Epidermal melanocyte (primary cell): ENCODE data around the gene HOXA6.
A peak's percentile ranks its signal among the peaks of the same experiment; 100 is the strongest.

Experiments
- DNase-seq: peaks from one replicate; pipeline ENCODE4 v3.0.0; 2011; ENCODE audit warnings: low spot score; ENCODE audit not compliant: insufficient read length

The HOXA6 gene

DNA sequence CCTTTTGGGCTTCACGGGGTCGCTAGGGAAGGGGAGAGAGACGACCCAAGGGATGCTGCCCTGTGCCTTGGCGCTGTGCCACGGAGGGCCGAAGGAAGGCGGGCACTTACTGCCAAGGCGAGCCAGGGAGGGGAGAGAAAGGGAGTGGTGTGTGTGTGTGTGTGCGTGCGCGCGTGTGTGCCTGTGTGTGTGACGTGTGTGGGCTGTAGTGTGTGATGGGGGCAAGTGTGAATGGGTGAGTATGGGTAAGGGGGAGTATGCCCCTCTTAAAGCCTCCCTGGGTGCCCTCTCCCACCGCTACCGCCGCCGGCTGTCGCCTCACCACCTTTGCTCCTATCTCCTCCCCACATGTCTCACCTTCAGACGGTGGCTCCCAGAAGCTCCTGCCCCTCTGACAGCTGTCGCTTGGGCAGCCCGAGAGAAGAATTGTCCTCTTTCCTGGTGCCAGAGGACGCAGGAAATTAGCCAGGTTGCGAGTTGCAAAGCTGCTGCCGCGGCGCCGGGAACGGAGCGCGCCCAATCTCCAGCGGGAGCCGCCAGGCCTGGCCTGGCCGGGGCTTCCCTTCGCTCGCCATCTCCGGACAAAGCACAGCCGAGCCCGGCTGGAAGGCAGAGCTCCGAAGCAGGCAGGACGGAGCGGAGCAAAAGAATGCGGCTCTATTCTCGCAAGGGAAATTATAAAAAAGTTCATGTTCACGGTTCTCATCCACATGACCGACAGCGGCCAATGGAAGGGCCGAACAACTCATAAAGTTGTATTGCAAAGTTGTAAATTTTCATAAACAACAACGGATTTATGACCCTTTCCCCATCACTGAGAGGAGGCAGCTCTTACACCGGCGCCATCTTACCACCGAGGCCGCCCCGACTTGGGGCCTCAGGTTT lies 4.6 kb upstream of the HOXA6 start, which contains the start of gene HOXA3:
HOXA3 (minus strand) TSS at position 653 of the 885 bp plus-strand sequence. CDS start 41,943 bp downstream, outside the sequence.
- peak; percentile 87 for DNase-seq

DNA sequence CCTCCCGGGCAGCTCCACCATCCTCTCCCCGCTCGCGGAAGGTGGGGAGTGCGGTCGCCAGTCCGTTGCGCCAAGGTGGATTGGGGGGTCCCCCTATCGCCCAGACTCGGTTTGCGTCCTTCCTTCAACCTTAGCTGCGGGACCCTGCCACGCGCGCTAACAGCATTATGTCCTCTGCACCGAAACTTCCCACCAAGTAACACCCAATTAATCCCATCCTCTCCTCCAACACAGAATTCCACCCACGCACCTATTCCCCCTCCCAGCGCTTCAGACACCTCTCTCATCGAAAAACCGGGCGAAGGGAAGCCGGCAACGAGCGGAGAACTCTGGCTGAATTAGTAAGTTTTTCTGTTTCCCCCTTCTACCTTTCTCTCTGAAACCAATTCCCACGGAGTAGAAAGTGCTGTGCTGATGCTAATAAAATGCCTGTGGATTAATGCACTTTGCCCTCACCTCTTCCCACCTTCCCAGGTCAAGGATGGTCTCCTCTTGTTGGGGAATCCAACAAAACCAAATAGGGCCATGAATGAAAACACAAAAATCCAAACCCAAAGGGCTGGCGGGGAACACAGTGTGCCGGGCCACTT lies 3.9 kb upstream of the HOXA6 start:
- DNase-seq, result no peak

DNA sequence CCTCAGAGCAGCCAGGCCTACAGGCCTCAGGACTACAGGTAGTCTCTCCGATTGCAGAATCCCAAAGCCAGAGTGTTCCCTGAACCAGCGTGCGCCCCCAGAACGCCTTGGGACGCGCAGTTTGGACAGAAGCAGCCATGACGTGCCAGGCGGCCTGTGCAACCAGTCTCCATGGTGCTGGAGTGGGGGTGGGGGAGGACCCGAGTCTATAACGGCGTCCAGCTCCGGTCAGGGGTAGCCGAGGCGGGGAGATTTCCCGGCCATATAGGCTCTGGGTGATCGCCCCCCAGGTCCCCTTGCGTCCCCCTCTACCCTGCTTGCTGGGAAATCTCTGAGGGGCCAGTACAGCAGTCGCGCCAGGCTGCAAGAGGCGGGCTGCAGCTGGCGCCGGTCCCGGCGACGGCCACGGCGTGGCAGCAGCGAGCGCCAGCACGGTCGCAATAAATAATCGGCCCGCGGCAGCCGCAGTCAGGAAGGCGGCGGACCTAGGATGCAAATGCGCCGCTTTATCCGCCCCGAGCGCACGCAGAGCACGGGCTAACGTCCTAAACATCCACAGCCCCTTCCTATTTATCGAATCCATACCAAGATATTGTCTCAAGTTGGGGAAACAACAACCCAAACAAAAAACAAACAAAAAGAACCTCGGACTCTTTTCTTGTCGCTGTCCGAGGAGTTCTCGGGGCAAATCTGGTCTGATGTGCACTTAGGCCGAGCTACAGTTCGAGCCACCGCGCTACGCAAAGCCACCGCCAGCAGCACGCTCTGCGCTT lies 3.2 kb upstream of the HOXA6 start:
- DNase-seq, result peak; percentile 97

DNA sequence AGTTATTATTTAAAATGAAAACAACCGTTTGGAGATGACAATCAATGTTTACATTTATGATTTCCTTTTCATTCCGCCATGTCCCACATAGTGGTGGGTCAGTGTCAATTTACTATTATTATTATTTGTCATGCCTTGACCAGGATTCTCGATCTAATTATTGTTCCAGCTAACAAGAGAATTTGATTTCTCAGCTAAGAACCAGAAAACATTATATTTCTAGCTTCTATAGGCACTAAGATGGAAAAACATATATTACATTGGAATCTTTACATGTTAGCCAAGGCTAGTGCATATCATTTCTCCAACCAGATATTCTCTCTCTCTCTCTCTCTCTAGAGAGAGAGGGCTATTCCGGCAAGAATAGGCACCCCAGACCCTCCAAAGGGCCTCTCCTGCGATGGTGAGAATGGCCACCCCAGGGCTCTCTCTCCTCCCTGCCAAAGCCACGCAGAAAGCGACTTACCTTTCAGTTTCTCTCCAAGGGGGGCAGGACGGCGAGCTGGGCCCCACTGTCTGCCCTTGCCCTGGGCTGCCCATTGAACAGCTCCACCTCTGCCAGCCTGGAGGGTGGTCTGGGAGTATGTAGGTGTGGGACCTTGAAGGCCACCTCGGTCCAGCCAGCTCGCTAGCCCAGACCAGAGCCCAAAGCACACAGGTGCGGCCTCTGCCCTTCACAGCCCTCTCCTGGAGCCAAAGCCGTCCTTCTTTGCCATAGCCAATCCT lies 2.4 kb upstream of the HOXA6 start:
- DNase-seq, result no peak

DNA sequence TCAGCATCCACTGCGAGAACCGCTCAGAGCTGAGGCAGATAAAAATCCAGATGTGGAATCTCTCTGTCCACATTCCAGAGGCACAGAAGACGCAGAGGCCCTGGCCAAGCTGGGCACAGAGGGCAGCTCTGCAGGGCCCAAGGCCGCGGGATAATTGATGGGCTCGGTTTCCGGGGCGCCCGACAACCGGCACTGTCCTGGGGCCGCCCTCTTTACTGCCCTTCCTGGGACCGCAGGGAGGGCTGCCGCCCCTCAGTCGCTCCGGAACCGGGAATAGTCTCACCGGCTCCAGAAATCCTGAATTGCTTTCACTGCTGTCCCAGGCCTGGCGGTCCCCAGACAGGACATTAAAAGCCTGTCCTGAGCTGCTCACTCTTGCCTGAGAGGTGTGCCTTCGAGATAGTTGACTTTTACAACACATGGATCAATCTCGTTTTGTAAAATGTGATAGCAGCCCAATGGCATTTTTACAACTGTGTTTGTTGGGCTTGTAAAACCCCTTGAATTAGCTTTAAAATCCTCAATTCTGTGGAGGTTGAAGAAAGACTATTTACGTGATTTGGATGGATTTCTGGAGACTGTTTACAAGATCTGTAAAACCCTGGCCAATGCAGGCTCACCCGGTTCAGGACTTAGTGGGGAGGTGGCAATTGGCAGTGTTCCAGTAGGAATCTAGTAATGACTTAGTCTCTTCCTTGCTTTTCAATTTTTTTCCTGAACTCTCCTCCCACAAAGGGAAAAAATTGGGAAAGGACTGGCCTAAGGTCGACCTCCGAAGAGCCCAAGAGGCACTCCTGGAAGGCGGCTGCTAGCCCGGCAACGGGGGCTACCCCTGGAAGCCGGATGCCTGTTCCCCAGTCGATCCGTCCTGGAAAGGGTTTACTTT lies 1.4 kb upstream of the HOXA6 start:
- no peak for DNase-seq

DNA sequence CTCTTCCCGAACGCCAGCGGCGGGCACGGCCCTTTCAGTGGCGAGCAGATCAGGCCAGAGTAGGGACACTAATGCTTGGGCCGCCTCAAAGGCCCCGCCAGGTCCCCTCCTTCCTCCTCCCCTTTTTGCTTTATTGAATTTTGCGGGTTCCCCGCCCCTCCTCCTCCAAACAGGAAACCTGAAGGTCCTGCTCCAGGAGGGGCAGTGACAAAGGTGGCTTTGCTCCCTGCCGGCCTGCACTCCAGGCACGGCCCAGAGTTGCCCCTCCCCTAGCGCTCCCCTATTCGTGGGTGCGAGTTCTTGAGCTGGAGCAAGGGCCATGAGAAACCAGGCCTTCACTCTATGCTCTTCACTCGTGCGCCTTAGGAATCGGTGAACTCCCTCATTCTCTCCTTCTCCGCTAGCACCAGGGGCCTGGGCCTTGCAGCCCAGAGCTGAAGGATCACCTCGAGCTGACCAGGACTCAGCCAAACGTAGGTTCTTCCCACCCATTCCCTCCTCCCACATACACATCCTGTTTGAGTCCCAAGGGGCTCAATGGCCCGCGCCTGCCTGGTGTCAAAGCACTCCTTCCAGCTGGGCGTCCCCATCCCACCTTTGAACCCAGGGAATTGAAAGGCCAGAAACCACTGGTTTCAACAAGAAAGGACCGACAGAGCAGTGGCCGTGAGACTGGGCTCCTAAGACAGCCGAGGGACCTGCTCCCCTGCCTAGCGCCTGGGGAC lies 619 bp upstream of the HOXA6 start:
- DNase-seq, result no peak

DNA sequence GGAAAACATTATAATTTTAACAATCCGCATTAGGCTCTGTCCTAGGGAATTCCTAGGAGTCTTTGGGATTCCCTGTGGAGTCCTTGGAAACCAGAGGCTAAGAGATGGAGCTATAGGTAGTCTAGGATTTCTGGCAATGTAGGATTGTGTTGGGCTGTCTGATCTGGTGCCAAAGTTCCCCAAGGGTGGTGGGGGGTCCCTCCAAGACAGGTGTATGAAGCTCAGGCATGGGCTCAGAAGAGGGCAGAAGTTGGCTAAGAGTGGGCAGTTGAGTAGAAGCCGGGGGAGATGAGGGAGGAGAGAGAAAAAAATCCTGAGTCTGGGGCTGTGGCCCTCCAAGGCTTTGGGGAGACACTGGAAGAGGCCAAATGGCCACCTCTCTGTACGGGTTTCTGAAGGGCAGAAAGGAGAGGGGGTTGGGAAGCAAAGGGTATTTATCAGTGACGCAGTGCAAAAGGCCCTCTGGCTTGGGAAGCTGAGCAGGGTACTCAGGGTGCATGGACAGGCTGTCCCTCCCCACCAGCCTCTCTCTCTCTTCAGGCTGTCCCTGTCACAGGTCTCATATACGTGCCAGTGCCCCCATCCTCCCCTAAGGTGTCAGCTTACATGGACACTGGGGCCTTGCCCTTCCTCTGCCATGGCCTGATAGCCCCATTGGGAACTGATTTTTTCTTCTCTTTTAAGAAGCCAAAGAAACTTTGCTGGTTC lies 929 bp downstream of the HOXA6 start:
- DNase-seq, result no peak

DNA sequence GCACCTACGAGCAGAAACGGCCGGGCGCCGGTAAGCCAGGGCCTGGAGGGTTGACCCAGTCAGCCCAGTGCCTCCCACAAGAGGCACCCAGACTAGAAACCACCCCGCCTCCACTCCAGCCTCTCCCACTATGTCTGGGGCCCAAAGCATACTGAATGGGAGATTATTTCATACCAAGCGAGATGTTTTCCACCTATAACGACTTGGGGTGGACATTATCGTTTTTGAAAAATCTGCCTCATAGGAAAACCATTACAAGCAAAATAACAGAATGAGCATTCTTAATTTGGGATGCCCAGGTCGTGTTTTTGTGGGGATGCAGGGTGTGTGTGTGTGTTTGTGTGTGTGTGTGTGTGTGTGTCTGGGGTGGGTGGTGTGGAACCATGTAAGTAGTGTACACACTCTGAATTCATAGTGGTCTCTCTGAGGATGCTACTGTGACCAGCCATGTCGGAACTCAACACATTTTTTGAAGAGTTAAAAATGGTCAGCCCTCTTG lies 1.6 kb downstream of the HOXA6 start:
- no peak for DNase-seq

DNA sequence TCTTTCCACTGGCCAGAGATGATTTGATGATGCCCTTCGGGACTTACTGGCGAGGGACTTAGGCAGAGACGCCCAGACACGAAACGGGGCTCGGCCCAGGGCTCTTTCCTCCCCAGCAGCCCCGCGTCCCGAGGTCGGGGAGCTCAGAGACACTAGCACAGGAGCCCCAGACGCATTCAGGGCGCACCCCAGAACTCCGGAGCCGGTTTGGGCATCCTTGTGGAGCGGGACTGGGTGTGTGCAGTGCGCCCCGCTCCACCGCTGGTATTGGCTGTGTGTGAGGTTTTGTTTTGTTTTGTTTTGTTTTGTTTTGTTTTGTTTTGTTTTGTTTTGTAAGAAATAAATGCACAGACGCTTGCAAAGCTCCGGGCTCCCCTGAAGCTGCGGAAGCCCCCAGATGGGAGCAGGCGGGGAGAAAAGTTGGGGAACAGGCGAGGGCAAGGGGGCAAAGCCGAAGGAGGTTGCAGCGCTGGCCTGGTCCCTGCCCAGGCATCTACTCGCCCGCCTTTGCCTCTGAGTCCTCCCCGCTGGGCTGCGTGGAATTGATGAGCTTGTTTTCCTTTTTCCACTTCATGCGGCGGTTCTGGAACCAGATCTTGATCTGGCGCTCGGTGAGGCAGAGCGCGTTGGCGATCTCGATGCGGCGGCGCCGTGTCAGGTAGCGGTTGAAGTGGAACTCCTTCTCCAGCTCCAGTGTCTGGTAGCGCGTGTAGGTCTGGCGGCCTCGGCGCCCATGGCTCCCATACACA lies 2.2 kb downstream of the HOXA6 start:
- DNase-seq, result no peak

DNA sequence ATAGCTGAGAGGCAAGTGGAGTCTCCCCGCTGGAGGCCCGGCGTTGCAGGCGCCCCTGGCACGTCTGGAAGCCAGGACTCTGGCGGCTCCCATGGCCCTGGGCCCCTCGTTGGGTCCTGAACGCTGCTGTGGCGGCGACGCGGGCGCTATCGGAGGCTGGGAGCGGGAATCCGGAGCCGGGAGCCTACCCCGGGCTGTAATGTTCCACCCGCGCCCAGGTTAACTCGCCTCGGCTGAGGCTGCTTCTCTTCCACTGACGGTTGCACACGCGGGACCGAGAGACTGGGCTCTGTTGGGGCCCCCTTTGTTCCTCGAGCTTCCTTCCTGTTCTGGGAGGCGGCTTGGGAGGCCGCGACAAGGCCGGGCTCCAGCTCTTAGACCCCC lies 2.8 kb downstream of the HOXA6 start:
- DNase-seq, result no peak

DNA sequence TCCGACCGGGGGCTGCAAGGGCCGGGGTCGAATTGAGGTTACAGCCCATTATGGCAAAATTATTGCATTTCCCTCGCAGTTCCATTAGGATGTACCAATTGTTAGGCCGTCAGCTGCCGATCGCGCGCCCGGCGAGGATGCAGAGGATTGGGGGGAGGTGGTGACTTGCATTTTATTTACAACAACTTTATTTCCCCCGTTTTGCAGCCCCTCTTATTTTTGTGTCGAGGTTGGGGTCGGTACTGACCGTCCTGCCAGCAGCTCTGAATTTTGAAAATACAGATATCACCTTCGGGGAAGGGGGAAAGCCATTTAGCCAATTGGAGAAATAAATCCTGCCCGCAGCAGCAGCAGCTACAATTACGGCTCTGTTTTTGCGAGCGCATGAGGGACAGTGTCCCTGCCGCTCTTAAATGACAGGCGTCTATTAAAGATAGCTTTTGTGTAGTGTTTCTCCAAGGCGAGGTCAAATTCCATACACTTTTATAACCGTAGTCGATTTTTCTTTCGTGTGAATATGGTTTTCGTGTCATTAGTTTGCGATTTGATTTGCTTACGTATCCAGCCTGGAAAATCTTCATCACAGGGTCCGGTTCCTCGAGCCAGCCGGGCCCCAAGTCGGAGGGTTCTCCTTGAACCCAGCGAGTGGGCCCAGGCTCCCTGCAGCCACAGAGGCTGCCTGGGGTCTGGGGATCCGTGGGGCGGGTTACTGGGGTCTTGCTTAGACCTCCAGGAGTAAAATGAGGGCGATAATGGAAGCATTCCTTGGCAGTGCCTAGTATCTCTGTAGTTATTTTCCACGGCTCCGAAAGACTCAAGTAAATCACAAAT lies 3.4 kb downstream of the HOXA6 start:
- no peak for DNase-seq

DNA sequence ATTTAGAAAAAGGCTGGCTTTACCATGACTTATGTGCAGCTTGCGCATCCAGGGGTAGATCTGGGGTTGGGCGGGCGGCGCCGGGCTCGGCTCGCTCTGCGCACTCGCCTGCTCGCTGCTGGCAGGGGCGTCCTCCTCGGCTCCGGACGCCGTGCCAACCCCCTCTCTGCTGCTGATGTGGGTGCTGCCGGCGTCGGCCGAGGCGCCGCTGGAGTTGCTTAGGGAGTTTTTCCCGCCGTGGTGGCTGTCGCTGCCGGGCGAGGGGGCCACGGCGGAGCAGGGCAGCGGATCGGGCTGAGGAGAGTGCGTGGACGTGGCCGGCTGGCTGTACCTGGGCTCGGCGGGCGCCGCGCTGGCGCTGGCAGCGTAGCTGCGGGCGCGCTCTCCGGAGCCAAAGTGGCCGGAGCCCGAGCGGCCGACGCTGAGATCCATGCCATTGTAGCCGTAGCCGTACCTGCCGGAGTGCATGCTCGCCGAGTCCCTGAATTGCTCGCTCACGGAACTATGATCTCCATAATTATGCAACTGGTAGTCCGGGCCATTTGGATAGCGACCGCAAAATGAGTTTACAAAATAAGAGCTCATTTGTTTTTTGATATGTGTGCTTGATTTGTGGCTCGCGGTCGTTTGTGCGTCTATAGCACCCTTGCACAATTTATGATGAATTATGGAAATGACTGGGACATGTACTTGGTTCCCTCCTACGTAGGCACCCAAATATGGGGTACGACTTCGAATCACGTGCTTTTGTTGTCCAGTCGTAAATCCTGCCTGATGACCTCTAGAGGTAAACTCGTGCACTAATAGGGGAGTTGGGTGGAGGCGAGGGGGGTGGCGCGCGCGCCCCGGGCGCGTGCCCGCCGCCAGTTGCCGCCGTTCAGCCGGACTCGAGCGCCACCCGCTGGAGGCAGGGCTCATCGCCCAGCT lies 4.3 kb downstream of the HOXA6 start, which contains the start of gene HOXA5:
HOXA5 (minus strand) TSS at position 659 of the 927 bp plus-strand sequence; CDS start at position 585, 74 bp downstream.
- peak; percentile 77 for DNase-seq

DNA sequence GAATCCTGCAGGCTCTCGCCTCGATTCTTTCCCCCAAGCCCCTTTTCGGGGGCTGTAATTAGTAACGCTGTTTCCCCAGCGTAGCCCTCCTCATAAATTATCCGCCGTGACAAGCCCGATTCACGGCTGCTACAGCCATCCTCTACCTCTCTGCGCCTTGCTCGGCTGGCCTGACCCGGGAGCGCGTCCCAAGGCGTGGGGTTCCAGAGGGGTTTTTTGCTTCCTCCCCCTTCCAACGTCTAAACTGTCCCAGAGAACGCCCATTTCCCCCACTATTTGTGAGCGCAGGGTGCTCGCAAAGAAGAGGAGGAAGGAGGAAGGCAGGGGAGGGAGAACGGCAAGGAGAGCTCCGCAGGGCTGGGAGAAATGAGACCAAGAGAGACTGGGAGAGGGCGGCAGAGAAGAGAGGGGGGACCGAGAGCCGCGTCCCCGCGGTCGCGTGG lies 5.0 kb downstream of the HOXA6 start:
- DNase-seq, result no peak

DNA sequence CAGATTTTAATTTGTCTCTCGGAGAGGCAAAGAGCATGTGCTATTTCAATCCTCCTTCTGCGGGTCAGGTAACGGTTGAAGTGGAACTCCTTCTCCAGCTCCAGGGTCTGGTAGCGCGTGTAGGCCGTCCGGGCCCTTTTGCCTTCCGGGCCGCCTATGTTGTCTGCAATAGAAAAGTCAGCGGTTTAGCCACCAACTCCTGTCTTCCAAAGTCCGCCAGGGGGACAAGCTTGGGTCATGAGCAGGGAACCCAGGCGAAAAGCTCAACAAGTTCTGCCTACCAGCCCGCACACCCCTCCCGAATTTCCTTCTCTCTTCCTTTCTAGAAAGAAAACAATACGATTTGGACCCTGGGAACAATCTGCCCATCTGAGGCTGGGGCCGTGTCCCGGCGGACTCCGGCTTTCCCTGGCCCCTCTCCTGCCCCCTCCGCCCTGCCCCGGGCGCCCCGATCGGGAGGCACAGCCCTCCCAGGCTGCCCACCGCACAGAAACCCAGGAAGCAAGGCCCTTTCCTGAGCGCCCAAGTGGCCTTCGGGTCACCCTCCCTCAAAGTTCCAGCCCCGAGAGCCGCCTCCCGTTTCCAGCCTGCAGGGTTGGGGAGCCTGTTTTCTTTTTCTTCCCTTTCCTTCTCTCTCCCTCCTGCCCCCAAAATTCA lies 5.5 kb downstream of the HOXA6 start:
- no peak for DNase-seq

DNA sequence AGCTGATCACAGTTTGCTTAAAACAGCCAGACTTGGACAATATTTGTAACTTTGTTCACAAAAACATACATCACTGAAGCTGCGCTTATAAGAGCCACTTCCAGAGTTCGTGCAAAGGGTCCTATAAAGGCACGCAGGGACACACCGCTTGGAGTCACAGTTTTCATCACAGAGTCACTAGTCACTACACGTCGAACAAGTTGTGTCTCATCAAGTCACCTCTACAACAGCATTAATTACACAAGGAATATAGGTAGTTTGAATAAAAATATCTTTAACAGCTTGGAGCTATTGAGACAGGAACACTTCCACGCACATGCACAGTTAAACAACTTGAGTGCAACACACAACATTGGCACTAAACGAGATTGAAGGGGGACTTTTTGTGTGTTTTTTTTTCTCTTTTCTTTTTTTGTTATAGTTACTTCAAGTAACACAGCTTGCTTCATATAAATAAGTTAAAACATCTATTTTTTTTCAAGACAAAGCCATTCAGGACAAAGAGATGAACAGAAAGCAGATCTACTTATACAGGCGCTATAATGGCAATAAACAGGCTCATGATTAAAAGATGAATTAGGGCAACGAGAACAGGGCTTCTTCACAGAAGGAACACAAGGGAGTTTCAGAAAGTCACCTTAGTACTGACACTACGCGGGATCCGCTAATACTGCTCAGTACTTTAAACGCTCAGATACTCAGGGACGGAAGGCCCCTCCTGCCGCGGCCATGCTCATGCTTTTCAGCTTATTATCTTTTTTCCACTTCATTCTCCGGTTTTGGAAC lies 6.2 kb downstream of the HOXA6 start:
- no peak for DNase-seq
